Fibroblast of gingiva (primary cell): Measurements from ENCODE around the gene UGT1A6.
"Not testable (repeated sequence)": the region's sequence is repeated elsewhere in the genome, so short reads cannot be mapped to it uniquely, and the experiment has no call there.

Experiments
- DNase-seq: peaks from one replicate; pipeline ENCODE4 v3.0.0-alpha.2; 2011; ENCODE audit warnings: low read depth

Gene UGT1A6

GRCh38 chr2:233692648-233693047 lies at the start of gene UGT1A6:
TSS of gene UGT1A6 (plus strand) at chr2:233692890. CDS start at chr2:233693005, 115 bp downstream.
- DNase-seq = no peak

GRCh38 chr2:233643128-233643527 lies 49.6 kb upstream of the UGT1A6 start:
- DNase-seq = no peak

GRCh38 chr2:233646033-233646432 lies 46.7 kb upstream of the UGT1A6 start:
- not testable (repeated sequence) for DNase-seq

- DNase-seq = no peak
Measured at GRCh38 chr2:233650981-233651380, 41.7 kb upstream of the UGT1A6 start.

GRCh38 chr2:233651430-233651829 lies 41.3 kb upstream of the UGT1A6 start:
- no peak for DNase-seq

GRCh38 chr2:233654501-233654900 lies 38.2 kb upstream of the UGT1A6 start:
- no peak for DNase-seq

GRCh38 chr2:233655043-233655442 lies 37.6 kb upstream of the UGT1A6 start:
- no peak for DNase-seq

- not testable (repeated sequence) for DNase-seq
Measured at GRCh38 chr2:233655943-233656342, 36.7 kb upstream of the UGT1A6 start.

- DNase-seq = no peak
Measured at GRCh38 chr2:233656443-233656842, 36.2 kb upstream of the UGT1A6 start.

GRCh38 chr2:233658610-233659009 lies 34.1 kb upstream of the UGT1A6 start:
- no peak for DNase-seq

- DNase-seq = no peak
Measured at GRCh38 chr2:233663911-233664310, 28.8 kb upstream of the UGT1A6 start.

GRCh38 chr2:233668605-233669260 lies 24.0 kb upstream of the UGT1A6 start:
- no peak for DNase-seq

GRCh38 chr2:233671290-233672161 lies 21.2 kb upstream of the UGT1A6 start, which contains the start of gene UGT1A9:
TSS of gene UGT1A9 (plus strand) at chr2:233671898. CDS start at chr2:233671935, 37 bp downstream.
- DNase-seq = no peak

- DNase-seq = no peak
Measured at GRCh38 chr2:233672886-233673285, 19.8 kb upstream of the UGT1A6 start.

- DNase-seq = no peak
Measured at GRCh38 chr2:233673896-233674295, 18.8 kb upstream of the UGT1A6 start.

GRCh38 chr2:233674314-233674713 lies 18.4 kb upstream of the UGT1A6 start:
- no peak for DNase-seq

- no peak for DNase-seq
Measured at GRCh38 chr2:233674995-233675394, 17.7 kb upstream of the UGT1A6 start.

GRCh38 chr2:233676046-233676445 lies 16.6 kb upstream of the UGT1A6 start:
- DNase-seq = no peak

- no peak for DNase-seq
Measured at GRCh38 chr2:233679196-233679595, 13.5 kb upstream of the UGT1A6 start.

GRCh38 chr2:233680361-233681045 lies 12.2 kb upstream of the UGT1A6 start:
- DNase-seq = no peak

- no peak for DNase-seq
Measured at GRCh38 chr2:233681521-233682099, 11.1 kb upstream of the UGT1A6 start, which contains the start of gene UGT1A7. TSS of gene UGT1A7 (plus strand) at chr2:233681901. CDS start at chr2:233681938, 37 bp downstream.

GRCh38 chr2:233684640-233685039 lies 8.1 kb upstream of the UGT1A6 start:
- no peak for DNase-seq
